HL-60 (cell line): Measurements from ENCODE around the gene ARHGEF17.

ENCODE experiments used
- DNase-seq, 2 experiments: peaks; one replicate each; pipeline ENCODE4 v3.0.0-alpha.2; 2010 to 2020; ENCODE audit warnings: low read depth in 1 of 2, low spot score in 1 of 2
- H3K27ac ChIP-seq: fragments of 250-450 bp; sonication (Bioruptor Pico); replicated peaks from 2 replicates; pipeline ENCODE4 v1.5.1; 2020; ENCODE audit warnings: mild to moderate bottlenecking, moderate library complexity
- H3K27me3 ChIP-seq: fragments of 250-450 bp; sonication (Bioruptor Pico); 2 replicates; pipeline ENCODE4 v1.5.1; 2021; ENCODE audit warnings: mild to moderate bottlenecking, moderate library complexity; ENCODE audit not compliant: insufficient read depth, poor library complexity, severe bottlenecking
- H3K4me3 ChIP-seq: replicated peaks from 2 replicates; pipeline ENCODE4 v1.5.1; 2011; ENCODE audit warnings: mild to moderate bottlenecking, control low read depth, low read length; ENCODE audit not compliant: insufficient read depth
- CTCF ChIP-seq: IDR thresholded peaks from one replicate; pipeline ENCODE4 v1.5.1; 2011; ENCODE audit warnings: low read length, control low read depth, inconsistent platforms; ENCODE audit not compliant: insufficient read depth
- GABPA ChIP-seq: IDR thresholded peaks from 2 replicates; pipeline ENCODE4 v1.6.1; 2012; ENCODE audit warnings: low read depth
- POLR2AphosphoS5 ChIP-seq: IDR thresholded peaks from 2 replicates; pipeline ENCODE4 v1.6.1; 2012; ENCODE audit warnings: low read depth
- REST ChIP-seq: IDR thresholded peaks from 2 replicates; pipeline ENCODE4 v1.6.1; 2012; ENCODE audit warnings: low read depth; ENCODE audit not compliant: insufficient replicate concordance
- SPI1 ChIP-seq: IDR thresholded peaks from 2 replicates; pipeline ENCODE4 v1.6.1; 2012; ENCODE audit warnings: low read depth, mild to moderate bottlenecking, borderline replicate concordance

The ARHGEF17 gene

GRCh38 chr11:73291196-73291595 is 16.9 kb upstream of the ARHGEF17 start:
- TF ChIP-seq GABPA (no peak), REST (no peak), SPI1 (no peak), POLR2AphosphoS5 (no peak), CTCF (no peak)
- Histone ChIP-seq H3K27me3 (no peaks in the 10 kb centered on the region), H3K27ac (no peak overlapping the region), H3K4me3 (no peak overlapping the region)
- no peak for DNase-seq

- no peak for TF ChIP-seq POLR2AphosphoS5
- no peak for TF ChIP-seq GABPA
- no peak for TF ChIP-seq SPI1
- no peak for TF ChIP-seq REST
- no peak for TF ChIP-seq CTCF
- H3K27me3 ChIP-seq, result no peaks in the 10 kb centered on the region
- H3K4me3 ChIP-seq, result no peak overlapping the region
- no peak overlapping the region for H3K27ac ChIP-seq
- no peak for DNase-seq
Observed at GRCh38 chr11:73291781-73292524, 16.1 kb upstream of the ARHGEF17 start.

- Histone ChIP-seq H3K27me3 (no peaks in the 10 kb centered on the region), H3K4me3 (no peak overlapping the region), H3K27ac (no peak overlapping the region)
- no peak for TF ChIP-seq GABPA
- no peak for TF ChIP-seq REST
- no peak for TF ChIP-seq CTCF
- no peak for TF ChIP-seq POLR2AphosphoS5
- no peak for TF ChIP-seq SPI1
- no peak for DNase-seq
Observed at GRCh38 chr11:73292525-73292894, 15.6 kb upstream of the ARHGEF17 start.
